A204.1 (cell line): ENCODE results near the gene SLFN12L.
A peak's percentile ranks its signal among the peaks of the same experiment; 100 is the strongest.
"Not testable (repeated sequence)": the region's sequence is repeated elsewhere in the genome, so short reads cannot be mapped to it uniquely, and the experiment has no call there.

Experiments used
- FAIRE-seq: peaks from 2 replicates; lab custom pipeline; 2012; peaks lifted over from hg19 to GRCh38; lab: Jason Lieb, UNC

SLFN12L gene

GRCh38 chr17:35537601-35538141 is at the start of gene SLFN12L:
Gene SLFN12L (minus strand): TSS chr17:35537678. CDS start chr17:35522364, 15,314 bp downstream.
- FAIRE-seq = no peak

GRCh38 chr17:35586569-35587073 is 49.1 kb upstream of the SLFN12L start:
- no peak for FAIRE-seq

GRCh38 chr17:35584061-35584460 is 46.6 kb upstream of the SLFN12L start:
- no peak for FAIRE-seq

GRCh38 chr17:35578929-35579432 is 41.5 kb upstream of the SLFN12L start:
- FAIRE-seq = no peak

- peak; percentile 93 for FAIRE-seq
Observed at GRCh38 chr17:35578197-35578928, 40.9 kb upstream of the SLFN12L start, which contains the start of gene PEX12. Gene PEX12 (minus strand): TSS chr17:35578571. CDS start chr17:35578021, 550 bp downstream.

- FAIRE-seq = no peak
Observed at GRCh38 chr17:35577830-35578196, 40.3 kb upstream of the SLFN12L start.

GRCh38 chr17:35575759-35576158 is 38.3 kb upstream of the SLFN12L start:
- FAIRE-seq = no peak

GRCh38 chr17:35569405-35569804 is 31.9 kb upstream of the SLFN12L start:
- no peak for FAIRE-seq

- FAIRE-seq = no peak
Observed at GRCh38 chr17:35568561-35568960, 31.1 kb upstream of the SLFN12L start.

GRCh38 chr17:35566968-35567367 is 29.5 kb upstream of the SLFN12L start:
- FAIRE-seq = no peak

GRCh38 chr17:35563181-35563580 is 25.7 kb upstream of the SLFN12L start:
- FAIRE-seq = not testable (repeated sequence)

- no peak for FAIRE-seq
Observed at GRCh38 chr17:35560703-35561102, 23.2 kb upstream of the SLFN12L start, which contains the start of gene SLFN14. Gene SLFN14 (minus strand): TSS chr17:35560819. CDS start chr17:35558062, 2,757 bp downstream.

GRCh38 chr17:35559495-35560210 is 22.2 kb upstream of the SLFN12L start:
- FAIRE-seq = no peak

GRCh38 chr17:35557353-35557752 is 19.9 kb upstream of the SLFN12L start:
- no peak for FAIRE-seq

GRCh38 chr17:35555691-35556090 is 18.2 kb upstream of the SLFN12L start:
- no peak for FAIRE-seq

GRCh38 chr17:35554668-35555067 is 17.2 kb upstream of the SLFN12L start:
- FAIRE-seq = no peak

- no peak for FAIRE-seq
Observed at GRCh38 chr17:35553310-35553709, 15.8 kb upstream of the SLFN12L start.

GRCh38 chr17:35548978-35549377 is 11.5 kb upstream of the SLFN12L start:
- no peak for FAIRE-seq

- no peak for FAIRE-seq
Observed at GRCh38 chr17:35548208-35548810, 10.8 kb upstream of the SLFN12L start.

GRCh38 chr17:35546487-35546886 is 9.0 kb upstream of the SLFN12L start:
- FAIRE-seq = no peak

- FAIRE-seq = no peak
Observed at GRCh38 chr17:35545150-35545549, 7.7 kb upstream of the SLFN12L start.

GRCh38 chr17:35543856-35544255 is 6.4 kb upstream of the SLFN12L start:
- no peak for FAIRE-seq
